GM21576 (cell line): ENCODE data around the gene ZNF227.
A peak's percentile ranks its signal among the peaks of the same experiment; 100 is the strongest.
"Not testable (repeated sequence)": the region's sequence is repeated elsewhere in the genome, so short reads cannot be mapped to it uniquely, and the experiment has no call there.

Experiments used
- ATAC-seq: cut with Tn5 transposase; IDR thresholded peaks from one replicate; pipeline ENCODE4 v1.9.1; 2021; ENCODE audit warnings: mild to moderate bottlenecking, moderate library complexity; ENCODE audit not compliant: unreplicated experiment

ZNF227 gene

DNA sequence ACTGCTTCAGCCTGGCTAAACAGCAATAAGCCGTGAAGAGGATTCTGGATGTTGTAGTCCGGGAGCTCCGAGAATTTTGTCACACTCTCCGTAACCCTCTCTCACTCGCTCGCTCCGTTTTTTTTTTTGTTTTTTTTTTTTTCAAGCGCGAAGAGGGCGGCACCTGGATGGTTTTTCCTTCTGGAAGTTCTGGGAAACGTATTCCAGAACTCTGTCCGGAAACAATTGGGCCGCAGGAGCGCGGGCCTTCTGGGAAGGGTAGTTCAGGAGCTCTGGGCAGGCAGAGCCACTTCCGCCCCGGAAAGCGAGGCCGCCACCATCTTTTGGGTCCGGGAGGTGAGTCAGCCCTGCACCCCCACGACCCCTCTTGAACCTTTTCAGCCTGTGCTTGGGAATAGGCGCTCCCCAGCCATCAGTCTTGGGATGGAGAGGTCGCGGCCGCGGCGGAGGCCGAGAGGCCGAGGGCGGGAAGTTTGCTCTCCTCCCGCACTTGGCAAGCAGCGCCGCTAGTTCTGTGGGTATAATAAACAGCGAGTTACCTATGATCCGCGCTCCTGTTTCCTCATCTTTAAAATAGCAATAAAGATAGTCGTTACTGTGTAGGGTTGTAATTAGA is at the start of gene ZNF227:
TSS of gene ZNF227 (plus strand) at position 283 of the 616 bp plus-strand sequence. CDS start 5,261 bp downstream, outside the sequence.
- ATAC-seq, result peak; percentile 71

GRCh38 chr19:44163789-44164188 is 48.5 kb upstream of the ZNF227 start:
- ATAC-seq, result no peak

DNA sequence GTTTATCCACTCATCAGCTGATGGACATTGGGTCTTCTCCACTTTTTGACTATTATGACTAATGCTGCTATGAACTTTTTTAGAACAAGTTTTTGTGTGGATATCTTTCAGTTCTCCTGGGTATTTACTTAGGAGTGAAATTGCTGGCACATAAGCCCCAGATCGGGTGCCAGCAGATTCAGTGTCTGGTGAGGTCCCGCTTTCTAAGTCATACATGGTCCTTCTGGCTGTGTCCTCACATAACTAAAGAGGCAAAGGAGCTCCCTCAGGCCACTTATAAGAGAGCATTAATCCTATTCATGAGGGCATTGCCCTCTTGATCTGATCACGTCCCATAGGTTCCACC is 48.0 kb upstream of the ZNF227 start:
- no peak for ATAC-seq

GRCh38 chr19:44164673-44165512 is 47.4 kb upstream of the ZNF227 start, which contains the start of gene ZNF226:
TSS of gene ZNF226 (plus strand) at chr19:44165100. CDS start at chr19:44170081, 4,981 bp downstream.
- ATAC-seq, result peak; percentile 93

DNA sequence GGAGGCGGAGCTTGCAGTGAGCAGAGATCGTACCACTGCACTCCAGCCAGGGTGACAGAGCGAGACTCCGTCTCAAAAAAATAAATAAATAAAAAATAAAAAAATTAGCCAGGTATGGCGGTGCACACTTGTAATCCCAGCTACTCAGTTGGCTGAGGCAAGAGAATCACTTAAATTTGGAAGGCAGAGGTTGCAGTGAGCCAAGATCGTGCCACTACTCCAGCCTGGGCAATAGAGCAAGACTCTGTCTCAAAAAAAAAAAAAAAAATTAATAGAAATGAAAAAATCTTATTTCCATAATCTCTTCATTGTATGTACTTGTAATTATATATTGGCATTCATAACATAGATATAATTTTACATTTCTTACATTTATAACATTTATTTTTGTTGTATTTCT is 41.7 kb upstream of the ZNF227 start:
- ATAC-seq, result not testable (repeated sequence)

DNA sequence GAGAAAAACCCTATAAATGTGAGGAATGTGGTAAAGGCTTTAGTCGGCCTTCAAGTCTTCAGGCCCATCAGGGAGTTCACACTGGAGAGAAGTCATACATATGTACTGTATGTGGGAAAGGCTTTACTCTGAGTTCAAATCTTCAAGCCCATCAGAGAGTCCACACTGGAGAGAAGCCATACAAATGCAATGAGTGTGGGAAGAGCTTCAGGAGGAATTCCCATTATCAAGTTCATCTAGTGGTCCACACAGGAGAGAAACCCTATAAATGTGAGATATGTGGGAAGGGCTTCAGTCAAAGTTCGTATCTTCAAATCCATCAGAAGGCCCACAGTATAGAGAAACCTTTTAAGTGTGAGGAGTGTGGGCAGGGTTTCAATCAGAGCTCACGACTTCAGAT is 35.7 kb upstream of the ZNF227 start:
- ATAC-seq, result no peak

DNA sequence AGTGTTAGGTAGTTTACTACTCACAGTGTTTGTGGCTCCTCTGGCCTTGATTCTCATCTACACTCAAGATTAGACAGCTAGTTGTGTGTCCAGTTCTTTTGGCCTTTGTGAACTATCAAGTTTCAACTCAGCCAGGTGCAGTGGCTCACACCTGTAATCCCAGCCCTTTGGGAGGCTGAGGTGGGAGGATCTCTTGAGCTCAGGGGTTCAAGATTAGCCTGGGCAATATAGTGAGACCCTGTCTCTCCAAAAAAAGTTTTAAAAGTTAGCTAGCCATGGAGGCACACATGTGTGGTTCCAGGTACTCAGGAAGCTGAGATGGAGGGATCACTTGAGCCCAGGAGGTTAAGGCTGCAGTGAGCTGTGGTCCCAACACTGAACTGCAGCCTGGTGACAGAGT is 31.4 kb upstream of the ZNF227 start:
- ATAC-seq, result no peak

- ATAC-seq, result no peak
Measured at GRCh38 chr19:44182145-44182544, 30.2 kb upstream of the ZNF227 start.

- no peak for ATAC-seq
Measured at GRCh38 chr19:44190020-44190419, 22.3 kb upstream of the ZNF227 start.

GRCh38 chr19:44192127-44192526 is 20.2 kb upstream of the ZNF227 start:
- no peak for ATAC-seq

DNA sequence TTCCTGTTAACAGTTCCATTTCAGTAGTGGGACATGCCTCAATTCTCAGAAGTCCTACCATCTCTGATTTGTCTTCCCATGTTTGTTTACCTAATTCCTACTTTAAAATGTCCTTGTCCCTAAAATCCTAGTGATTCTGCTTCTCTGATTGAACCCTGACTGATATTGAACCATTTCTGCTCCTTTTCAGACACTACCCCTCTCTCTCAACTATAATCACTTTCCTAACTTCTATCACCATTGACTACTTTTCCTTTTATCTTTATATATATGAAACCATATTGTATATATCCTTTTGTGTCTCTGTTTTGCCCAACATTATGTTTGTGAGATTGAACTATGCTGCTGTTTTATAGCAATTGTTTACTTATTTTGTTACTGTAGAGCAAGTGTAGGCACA is 15.6 kb upstream of the ZNF227 start:
- no peak for ATAC-seq

- ATAC-seq, result no peak
Measured at GRCh38 chr19:44202470-44202869, 9.9 kb upstream of the ZNF227 start.

DNA sequence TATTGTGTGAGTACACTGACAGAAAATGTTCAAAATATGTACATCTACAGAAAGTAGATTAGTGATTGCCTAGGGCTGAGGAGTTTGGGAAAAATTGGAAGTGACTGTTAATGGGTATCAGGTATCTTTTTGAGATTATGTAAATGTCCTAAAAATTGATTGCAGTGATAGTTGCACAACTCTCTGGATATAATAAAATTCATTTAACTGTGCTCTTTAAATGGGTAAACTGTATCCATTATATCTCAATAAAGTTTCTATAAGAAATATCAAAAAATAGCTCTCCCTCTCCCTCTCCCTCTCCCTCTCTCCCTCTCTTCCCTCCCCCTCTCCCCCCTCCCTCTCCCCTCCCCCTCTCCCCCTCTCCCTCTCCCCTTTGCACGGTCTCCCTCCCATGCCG is 9.4 kb upstream of the ZNF227 start:
- no peak for ATAC-seq

- not testable (repeated sequence) for ATAC-seq
Measured at GRCh38 chr19:44203877-44204276, 8.5 kb upstream of the ZNF227 start.

GRCh38 chr19:44204772-44205171 is 7.6 kb upstream of the ZNF227 start:
- ATAC-seq, result no peak

DNA sequence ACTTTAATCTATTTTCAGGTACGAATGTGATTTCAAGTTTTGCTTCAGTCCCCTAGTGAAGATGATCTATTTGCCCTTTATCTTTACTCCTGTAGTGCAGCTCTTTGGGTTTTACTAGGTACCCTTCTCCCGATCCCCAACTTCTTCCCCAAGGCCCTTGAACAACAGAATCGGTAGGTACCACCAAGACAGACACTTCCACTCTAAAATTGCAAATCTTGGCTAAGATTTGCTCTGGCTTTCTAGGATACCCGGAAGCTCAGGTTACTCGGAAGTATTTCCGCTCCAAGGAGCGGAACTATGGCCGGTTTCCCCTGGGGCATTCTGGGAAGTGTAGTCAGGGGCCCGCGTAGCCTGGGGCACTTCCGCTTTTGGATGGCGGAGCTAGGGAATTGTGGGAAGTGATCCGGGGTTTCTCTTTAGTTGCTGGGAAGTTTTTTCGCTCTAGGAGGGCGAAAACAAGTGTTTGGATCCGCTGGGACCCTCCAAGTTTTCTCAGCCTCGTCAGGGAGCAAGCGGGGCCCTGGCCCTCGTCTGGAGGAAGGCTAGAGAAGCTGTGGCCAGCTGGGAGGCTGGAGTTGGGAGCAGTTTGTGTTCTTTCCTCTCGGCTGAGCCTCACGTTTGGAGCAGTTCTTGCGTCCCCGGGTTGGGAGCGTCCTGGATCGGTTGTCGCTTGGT is 5.1 kb upstream of the ZNF227 start:
- ATAC-seq, result peak; percentile 89

DNA sequence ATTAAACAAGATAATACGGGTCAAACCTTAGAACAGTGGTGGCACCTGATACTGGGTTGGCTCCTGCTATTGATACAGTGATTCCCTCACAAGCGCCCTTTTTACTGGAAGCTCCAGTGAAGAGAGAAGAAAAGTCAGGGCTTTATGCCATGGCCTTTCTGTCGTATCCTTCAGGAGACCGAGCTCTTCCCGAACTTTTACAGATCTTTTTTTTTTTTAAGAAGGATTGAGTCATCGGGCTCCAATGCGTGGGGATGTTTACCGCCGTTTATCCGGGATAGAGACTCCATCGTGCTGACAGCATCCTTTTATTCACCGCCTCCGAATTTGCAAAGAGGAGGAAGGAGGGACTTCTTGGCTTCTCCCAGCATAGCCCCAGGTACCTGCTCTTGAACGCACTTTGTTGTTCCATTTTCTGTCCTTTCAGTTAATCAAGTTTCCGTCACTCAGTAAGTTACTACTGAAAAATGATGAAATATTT is 574 bp downstream of the ZNF227 start:
- no peak for ATAC-seq

GRCh38 chr19:44219926-44220325 is 7.6 kb downstream of the ZNF227 start:
- not testable (repeated sequence) for ATAC-seq

DNA sequence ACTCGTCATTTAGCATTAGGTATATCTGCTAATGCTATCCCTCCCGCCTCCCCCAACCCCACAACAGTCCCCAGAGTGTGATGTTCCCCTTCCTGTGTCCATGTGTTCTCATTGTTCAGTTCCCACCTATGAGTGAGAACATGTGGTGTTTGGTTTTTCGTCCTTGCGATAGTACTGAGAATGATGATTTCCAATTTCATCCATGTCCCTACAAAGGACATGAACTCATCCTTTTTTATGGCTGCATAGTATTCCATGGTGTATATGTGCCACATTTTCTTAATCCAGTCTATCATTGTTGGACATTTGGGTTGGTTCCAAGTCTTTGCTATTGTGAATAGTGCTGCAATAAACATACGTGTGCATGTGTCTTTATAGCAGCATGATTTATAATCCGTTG is 8.4 kb downstream of the ZNF227 start:
- ATAC-seq, result not testable (repeated sequence)

DNA sequence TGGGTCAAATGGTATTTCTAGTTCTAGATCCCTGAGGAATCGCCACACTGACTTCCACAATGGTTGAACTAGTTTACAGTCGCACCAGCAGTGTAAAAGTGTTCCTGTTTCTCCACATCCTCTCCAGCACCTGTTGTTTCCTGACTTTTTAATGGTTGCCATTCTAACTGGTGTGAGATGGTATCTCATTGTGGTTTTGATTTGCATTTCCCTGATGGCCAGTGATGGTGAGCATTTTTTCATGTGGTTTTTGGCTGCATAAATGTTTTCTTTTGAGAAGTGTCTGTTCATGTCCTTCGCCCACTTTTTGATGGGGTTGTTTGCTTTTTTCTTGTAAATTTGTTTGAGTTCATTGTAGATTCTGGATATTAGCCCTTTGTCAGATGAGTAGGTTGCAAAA is 9.0 kb downstream of the ZNF227 start:
- not testable (repeated sequence) for ATAC-seq

GRCh38 chr19:44228318-44228717 is 16.0 kb downstream of the ZNF227 start:
- ATAC-seq, result no peak

DNA sequence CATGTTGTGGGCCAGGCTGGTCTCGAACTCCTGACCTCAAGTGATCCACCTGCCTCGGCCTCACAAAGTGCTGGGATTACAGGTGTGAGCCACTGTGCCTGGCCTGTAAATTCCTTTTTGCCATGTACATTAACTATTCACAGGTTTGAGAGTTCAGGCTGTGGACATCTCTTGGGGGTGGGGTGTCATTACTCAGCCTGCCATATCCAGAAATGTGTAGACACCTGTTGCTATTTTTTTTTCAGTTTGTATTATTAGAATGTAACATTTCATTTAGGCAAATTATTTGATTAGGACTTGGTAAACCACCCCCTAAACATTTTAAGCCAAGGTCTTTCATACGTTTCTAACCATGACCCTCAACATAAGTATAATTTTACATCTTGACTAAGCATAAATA is 20.5 kb downstream of the ZNF227 start:
- ATAC-seq, result no peak
